GM19468 (cell line): ENCODE results near the gene MYOZ1.

Experiments used
- ATAC-seq: cut with Tn5 transposase; IDR thresholded peaks from one replicate; pipeline ENCODE4 v1.9.1; 2021; ENCODE audit warnings: mild to moderate bottlenecking, moderate library complexity, moderate number of reproducible peaks; ENCODE audit not compliant: unreplicated experiment; ENCODE audit errors: extremely low read depth

Gene MYOZ1

DNA sequence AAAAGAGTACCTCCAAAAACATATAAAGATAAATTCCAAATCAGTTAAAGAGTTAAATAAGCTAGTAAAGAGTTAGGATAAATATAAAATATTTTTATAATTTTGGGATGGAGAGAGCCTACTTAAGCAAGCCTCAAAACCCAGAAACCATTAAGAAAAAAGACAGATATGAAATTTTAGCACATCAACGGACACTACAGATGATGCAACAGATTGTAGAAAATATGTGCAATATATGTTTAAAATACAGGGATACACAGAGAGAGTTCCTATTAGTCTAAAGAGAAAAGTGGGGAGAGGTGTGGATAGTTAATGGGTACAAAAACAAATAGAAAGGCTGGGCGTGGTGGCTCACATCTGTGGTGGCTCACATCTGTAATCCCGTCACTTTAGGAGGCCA lies 26.6 kb downstream of the MYOZ1 start:
- ATAC-seq, result no peak

- ATAC-seq, result no peak
Measured at GRCh38 chr10:73609116-73609515, 32.2 kb downstream of the MYOZ1 start.

GRCh38 chr10:73601486-73601921 lies 39.8 kb downstream of the MYOZ1 start:
- no peak for ATAC-seq

GRCh38 chr10:73597346-73597745 lies 43.9 kb downstream of the MYOZ1 start:
- no peak for ATAC-seq

DNA sequence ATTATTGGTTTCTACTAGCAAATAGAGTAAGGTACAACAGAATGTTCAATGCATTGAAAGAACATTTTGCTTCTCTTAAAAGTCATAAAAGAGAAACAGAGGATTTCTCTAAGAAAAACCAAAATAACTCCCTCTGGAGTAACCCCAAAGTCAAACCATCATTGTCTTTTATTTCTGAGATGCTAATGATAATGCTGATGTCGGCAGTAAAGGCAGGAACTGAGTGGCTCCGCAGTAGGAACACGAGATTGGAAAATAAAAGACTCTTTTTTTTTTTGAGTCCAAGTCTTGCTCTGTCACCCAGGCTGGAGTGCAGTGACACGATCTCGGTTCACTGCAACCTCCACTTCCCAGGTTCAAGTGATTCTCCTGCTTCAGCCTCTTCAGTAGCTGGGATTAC lies 47.5 kb downstream of the MYOZ1 start:
- no peak for ATAC-seq

DNA sequence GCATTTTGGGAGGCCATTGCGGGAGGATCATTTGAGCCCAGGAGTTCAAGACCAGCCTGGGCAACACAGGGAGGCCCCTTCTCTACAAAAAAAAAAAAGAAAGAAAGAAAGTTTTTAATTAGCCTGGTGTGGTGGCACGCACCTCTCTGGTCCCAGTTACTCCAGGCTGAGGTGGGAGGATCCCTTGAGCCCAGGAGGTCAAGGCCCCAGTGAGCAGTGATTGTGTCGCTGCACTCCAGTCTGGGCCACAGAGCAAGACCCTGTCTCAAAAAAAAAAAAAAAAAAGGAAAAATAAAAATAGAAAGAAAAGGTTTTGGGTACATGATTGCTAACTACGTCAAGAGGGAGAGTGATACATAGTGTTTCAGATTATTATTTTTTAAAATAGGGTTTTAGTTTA lies 48.2 kb downstream of the MYOZ1 start:
- ATAC-seq, result no peak

GRCh38 chr10:73591935-73592699 lies 49.2 kb downstream of the MYOZ1 start:
- no peak for ATAC-seq

GRCh38 chr10:73590881-73591799 lies 50.1 kb downstream of the MYOZ1 start, which contains the start of gene USP54:
TSS of gene USP54 (minus strand) at chr10:73591342. CDS start at chr10:73575658, 15,684 bp downstream.
- no peak for ATAC-seq

- no peak for ATAC-seq
Measured at GRCh38 chr10:73589563-73590126, 51.6 kb downstream of the MYOZ1 start.

- no peak for ATAC-seq
Measured at GRCh38 chr10:73588656-73589055, 52.6 kb downstream of the MYOZ1 start.

DNA sequence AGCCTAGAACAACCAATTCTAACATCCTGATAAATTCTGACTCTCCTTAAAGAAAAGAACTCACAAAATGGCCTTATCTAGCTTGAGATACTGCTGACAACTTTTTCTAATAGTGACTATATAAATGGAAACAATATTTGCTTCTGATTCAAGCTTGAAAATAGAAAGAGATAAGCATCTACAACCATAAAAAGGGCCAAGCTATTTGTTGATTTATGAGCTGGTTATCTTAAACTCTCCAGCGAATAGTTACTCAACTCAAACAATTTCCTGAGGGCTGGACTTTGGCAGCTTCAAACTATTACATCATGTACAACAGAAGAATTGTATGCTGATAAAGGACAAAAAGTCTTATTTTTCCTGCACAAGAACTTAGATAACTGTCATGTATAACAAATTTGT lies 54.7 kb downstream of the MYOZ1 start:
- ATAC-seq, result no peak

- no peak for ATAC-seq
Measured at GRCh38 chr10:73585327-73585726, 55.9 kb downstream of the MYOZ1 start.

DNA sequence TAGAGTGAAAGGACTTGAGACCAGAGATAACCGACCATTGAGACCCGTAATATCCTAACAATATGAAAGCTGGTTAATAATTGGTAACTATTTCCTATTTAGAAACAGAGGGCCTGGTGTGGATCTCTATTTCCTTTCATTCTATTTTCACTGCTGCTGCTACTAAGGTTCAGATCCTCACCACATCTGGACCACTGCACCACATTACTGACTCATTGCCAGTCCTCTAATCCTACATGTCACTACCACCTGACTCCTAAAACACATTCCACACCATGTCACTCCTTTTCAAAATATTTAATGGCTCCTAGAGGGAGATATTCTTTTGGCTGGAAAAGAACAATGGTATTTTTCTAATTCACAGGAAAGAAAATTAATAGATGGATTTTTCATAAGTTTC lies 56.5 kb downstream of the MYOZ1 start:
- ATAC-seq, result no peak

- no peak for ATAC-seq
Measured at GRCh38 chr10:73581918-73582317, 59.4 kb downstream of the MYOZ1 start.
